GM12873 (cell line): Measurements from ENCODE around the gene SLC35F1.

Source experiments
- CTCF ChIP-seq: IDR thresholded peaks from 2 replicates; pipeline ENCODE4 v1.5.1; 2012; ENCODE audit warnings: low read depth, mild to moderate bottlenecking, moderate library complexity, low read length, control low read depth; ENCODE audit not compliant: insufficient read depth; ENCODE audit errors: missing control alignments

Gene SLC35F1

GRCh38 chr6:118097576-118097975, 190.5 kb downstream of the SLC35F1 start:
- no peak for TF ChIP-seq CTCF

- TF ChIP-seq CTCF: no peak
Measured at GRCh38 chr6:118100717-118101116, 193.7 kb downstream of the SLC35F1 start.

- TF ChIP-seq CTCF: no peak
Measured at GRCh38 chr6:118101220-118101619, 194.2 kb downstream of the SLC35F1 start.

- TF ChIP-seq CTCF: no peak
Measured at GRCh38 chr6:118101831-118102345, 194.8 kb downstream of the SLC35F1 start.

- no peak for TF ChIP-seq CTCF
Measured at GRCh38 chr6:118102401-118102800, 195.3 kb downstream of the SLC35F1 start.

GRCh38 chr6:118103381-118104146, 196.5 kb downstream of the SLC35F1 start:
- TF ChIP-seq CTCF: no peak

GRCh38 chr6:118122161-118122725, 215.2 kb downstream of the SLC35F1 start:
- TF ChIP-seq CTCF: no peak
